Coronary artery (tissue), 2 donors: Measurements from ENCODE around the gene PIGL.

Experiments used
- DNase-seq: peaks from one replicate; pipeline ENCODE4 v3.0.0-alpha.2; 2017; ENCODE audit warnings: low spot score
- H3K27ac ChIP-seq, 2 donors: fragments of 200-600 bp; sonication (generic); one replicate each; pipeline ENCODE4 v1.5.1; 2016 to 2019
- H3K4me3 ChIP-seq: fragments of 200-600 bp; sonication (generic); 2 replicates; pipeline ENCODE4 v1.5.1; 2016; ENCODE audit warnings: mild to moderate bottlenecking, moderate library complexity
- TF ChIP-seq, protein P1 (sequence below): fragments of 200-600 bp; sonication (generic); IDR thresholded peaks from one replicate; pipeline ENCODE4 v1.5.1; 2019; ENCODE audit warnings: antibody characterized with exemption

PIGL gene

DNA sequence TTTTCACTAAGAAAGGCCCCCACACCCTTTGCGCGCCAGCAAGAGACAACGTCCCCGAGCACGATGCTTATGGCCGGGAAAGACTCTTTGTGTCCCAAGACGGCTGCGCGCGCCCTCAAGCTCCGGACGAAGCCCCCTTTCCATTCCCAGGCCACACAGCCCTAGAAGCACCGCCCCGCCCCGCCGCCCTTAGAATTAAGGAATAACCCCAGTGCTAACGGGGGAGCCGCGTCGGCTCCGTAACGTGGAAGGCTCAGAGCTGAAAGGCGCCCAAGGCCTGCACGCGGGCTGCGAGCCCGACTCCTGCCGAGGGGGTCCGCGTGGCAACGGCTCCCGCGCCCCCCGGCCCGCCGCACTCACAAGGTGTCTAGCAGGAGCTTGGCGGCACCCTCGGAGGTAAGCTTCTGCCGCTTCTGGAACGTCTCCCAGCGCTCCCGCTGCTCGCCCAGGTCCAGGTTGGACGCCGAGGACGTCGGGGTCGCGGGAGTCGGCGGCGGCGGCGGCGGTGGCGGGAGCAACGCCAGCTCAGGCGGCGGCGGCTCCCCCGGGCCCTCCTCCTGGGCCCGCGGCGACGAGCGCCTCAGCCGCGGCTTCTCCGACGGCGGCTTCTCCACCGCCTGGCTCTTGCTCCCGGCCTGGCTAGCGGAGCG, 135.8 kb downstream of the PIGL start:
- H3K27ac ChIP-seq = peak overlapping the region; percentile 38 to 64
- TF ChIP-seq, protein P1, sequence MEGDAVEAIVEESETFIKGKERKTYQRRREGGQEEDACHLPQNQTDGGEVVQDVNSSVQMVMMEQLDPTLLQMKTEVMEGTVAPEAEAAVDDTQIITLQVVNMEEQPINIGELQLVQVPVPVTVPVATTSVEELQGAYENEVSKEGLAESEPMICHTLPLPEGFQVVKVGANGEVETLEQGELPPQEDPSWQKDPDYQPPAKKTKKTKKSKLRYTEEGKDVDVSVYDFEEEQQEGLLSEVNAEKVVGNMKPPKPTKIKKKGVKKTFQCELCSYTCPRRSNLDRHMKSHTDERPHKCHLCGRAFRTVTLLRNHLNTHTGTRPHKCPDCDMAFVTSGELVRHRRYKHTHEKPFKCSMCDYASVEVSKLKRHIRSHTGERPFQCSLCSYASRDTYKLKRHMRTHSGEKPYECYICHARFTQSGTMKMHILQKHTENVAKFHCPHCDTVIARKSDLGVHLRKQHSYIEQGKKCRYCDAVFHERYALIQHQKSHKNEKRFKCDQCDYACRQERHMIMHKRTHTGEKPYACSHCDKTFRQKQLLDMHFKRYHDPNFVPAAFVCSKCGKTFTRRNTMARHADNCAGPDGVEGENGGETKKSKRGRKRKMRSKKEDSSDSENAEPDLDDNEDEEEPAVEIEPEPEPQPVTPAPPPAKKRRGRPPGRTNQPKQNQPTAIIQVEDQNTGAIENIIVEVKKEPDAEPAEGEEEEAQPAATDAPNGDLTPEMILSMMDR = no peak
- DNase-seq = no peak
- peak overlapping the region; percentile 84 for H3K4me3 ChIP-seq

DNA sequence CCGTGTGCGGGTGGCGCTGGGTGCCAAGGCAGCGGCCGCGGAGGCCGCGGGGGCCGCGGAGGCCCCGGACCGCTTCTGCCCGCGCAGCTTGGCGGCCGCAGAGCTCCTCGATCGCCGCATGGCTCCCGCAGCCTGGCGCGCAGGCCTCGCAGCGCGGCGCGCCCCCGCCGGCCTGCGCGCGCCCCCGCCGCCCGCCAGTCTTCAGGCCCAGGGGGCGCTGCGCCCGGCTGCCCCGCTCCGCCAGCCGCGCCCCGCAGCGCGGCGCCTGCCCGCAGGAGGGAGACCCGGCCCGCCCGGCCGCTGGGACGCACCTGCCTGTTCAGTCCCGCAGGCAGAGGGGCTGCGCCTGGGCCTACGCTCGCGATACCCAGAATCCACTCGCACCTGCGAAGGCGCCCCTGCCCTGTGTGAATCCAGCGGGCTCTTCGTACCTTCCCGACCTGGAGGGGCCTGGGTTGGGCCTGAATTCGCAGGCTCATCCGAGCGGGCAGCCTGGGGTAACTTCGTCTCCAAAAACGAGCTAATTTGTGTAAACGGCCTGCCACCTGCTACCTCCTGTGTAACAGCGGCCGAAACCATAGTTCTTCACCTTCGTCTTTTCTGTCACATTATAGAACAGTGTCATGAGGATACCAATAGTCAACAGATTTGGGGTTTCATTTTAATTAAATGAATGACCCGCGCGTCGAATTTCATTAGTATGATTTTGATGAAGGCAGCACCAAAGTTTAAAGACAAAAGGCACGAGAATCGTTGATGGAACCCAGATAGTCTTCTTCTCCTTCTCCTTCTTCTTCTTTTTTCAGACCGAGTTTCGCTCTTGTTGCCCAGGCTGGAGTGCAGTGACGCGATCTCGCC, 136.5 kb downstream of the PIGL start, which contains the start of gene CENPV:
Gene CENPV, minus strand, starts transcription at position 153 of the 858 bp plus-strand sequence. Its CDS starts 33 bp downstream, at position 120.
- Histone ChIP-seq H3K27ac (peak within 1 kb of the TSS; percentile 38 to 64), H3K4me3 (peak within 1 kb of the TSS; percentile 84)
- TF ChIP-seq, protein P1 = no peak
- DNase-seq = peak; percentile 73

DNA sequence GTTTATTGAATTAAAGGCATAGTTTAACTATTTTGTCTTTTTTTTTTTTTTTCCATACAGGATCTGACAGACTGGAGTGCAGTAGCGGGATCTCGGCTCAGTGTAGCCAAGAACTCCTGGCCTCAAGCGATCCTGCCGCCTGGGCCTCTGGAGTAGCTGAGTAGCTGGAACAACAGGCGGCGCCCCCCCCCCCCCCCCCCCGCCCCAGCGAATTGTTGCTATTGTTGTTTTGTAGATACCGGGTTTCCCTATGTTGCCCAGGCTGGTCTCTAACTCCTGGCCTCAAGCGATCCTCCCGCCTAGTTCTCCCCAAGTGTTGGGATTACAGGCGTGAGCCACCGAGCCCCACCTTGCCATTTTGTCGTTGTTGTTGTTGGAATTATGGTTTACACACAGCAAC, 137.6 kb downstream of the PIGL start:
- DNase-seq = peak; percentile 49
- TF ChIP-seq, protein P1 = no peak
- Histone ChIP-seq H3K27ac (no peak overlapping the region), H3K4me3 (no peak overlapping the region)

DNA sequence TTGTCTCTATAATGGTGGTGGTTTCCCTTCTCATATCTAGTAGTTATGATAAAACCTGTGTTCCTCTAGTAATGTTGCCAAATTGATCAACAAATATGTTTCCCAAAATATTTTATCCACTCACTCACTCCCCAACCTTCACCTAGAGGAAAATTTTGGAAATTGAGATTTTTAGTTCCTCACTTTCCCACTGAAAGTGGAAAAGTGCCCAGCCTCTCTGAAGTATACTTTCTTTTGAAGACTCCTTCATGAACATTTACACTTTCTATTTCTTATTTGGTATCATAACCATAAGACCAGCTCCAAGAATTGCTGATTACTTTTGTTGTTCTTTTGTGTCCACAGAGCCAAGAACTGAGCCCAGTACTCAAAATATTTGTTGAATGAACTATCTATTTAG, 141.4 kb downstream of the PIGL start:
- no peak for DNase-seq
- no peak overlapping the region for H3K27ac ChIP-seq
- H3K4me3 ChIP-seq = no peak overlapping the region
- TF ChIP-seq, protein P1 = no peak

DNA sequence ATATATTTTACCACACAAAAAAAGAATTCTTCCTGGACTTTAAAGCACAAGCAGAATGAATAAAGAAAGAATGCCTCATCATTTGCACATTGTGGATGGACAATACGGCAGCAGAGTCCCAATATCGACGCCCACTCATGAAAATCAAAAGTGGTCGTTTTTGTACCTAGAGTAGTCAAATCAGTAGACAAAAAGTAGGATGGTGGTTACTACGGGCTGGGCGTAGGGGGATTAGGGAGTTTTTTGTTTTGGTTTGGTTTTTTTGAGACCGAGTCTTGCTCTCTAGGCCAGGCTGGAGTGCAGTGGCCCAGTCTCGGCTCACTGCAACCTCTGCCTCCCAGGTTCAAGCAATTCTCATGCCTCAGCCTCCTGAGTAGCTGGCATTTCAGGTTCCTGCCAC, 144.9 kb downstream of the PIGL start:
- no peak overlapping the region for H3K27ac ChIP-seq
- DNase-seq = no peak
- TF ChIP-seq, protein P1 = no peak
- H3K4me3 ChIP-seq = no peak overlapping the region

DNA sequence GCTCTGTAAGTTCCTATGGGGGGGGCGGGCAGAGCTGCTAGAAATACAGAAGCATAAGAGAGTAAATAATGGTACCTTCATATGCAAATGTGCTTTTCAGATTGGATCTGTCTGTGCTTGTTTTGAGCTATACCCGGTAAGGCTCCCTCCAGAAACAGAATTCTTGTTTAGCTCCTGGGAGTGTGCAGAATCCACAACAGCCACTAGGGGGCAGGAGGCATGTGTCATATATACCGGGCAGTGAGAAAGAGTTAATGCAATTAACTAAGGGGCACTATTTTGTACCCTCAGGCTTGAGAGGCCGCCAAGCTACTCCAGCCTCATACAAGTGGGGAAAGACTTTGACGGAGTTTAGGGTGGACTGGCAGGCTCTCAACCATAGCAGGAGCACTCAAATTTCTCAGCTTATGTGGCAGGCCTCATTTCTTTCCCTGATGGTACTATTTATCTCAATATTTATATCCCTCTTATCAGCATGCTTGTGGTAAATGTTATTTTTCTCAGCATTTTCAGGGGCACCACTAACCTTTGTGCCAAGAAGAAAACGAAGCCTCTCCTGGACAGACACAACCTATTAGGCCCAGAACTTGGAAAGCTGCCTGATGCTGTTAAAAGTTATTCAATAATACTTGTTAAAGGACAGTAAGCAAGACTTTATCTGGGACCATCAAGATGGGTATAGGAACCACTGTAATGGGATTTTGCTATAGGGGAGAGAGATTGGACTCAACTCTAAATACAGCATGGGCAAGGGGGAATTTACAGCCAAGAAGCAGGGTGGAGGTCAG, 146.9 kb downstream of the PIGL start:
- no peak for DNase-seq
- H3K4me3 ChIP-seq = no peak overlapping the region
- H3K27ac ChIP-seq = peak overlapping the region in 1 of 2 donors; percentile 60
- TF ChIP-seq, protein P1 = peak; percentile 87
